HG02588 (cell line): ENCODE results near the gene UCP3.
"Not testable (repeated sequence)": the region's sequence is repeated elsewhere in the genome, so short reads cannot be mapped to it uniquely, and the experiment has no call there.

Experiments used
- ATAC-seq: cut with Tn5 transposase; IDR thresholded peaks from one replicate; pipeline ENCODE4 v1.9.1; 2021; ENCODE audit warnings: mild to moderate bottlenecking, moderate library complexity; ENCODE audit not compliant: unreplicated experiment

Gene UCP3

DNA sequence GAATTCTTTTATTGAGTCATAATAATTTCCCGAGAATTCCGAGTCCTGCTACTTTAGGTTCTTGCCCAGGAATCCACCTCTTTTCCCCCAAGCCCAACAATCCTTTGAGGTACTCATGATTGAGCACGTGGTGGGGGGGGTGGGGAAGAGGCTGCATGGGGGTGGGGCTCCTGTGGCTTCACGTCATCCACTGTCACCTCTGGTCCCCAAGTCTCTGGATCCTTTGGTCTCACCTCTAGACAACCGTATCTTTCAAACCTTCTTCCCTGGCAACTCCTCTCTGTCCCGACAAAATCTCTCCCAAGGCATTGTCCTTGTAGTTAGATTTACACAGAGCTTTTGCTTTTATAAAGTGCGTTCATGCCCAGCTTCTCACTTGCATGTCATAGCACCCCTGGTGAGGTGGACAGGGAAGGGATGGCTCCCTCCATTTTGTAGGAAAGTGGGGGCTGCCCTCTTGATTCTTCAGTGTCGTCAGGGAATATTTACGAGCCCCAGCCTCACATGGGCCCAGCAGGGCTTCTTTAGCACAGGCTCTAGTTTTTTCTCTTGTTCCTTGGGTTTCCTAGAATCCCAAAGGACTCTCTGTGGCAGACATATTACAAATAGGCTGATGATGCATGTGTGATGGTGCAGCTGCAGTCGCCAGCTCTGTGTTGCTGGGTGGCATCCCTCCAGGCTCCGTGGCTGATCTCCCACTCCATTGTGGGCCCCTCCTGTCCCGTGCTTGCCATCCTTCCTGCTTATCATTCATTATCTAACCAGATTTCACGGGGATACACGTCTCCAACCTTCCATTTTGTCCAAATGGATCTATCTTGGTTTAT is 8.4 kb downstream of the UCP3 start:
- no peak for ATAC-seq

DNA sequence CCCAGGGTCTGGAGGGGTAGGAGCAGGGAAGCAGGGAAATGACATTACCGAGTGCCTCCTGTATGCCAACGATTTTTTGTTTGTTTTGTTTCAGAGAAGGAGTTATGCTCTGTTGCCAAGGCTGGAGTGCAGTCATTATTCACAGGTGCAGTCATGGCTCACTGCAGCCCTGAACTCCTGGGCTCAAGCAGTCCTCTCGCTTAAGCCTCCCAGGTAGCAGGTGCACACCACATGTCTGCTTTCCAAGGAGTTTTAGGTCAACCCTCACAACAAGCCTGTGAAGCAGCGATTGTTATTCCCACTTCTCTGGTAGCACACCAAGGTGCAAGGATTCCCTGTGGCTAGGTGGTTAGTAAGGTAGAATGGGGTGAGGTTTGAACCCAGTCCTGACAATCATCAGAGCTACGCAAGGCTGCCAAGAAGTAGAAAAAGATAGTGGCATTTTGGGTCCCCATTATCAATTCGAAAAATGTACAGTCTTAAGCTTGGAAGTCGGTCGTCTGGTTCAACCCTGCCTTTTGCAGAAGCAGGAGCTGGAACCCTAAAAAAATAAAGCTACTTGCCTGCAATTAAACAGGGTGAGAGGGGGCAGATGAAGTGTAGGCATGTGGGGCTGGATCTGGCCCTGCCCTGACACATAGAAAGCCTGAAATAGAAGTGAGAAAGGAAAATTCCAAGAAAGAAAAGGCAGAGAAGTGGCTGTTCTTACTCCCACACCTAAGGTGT is 9.1 kb downstream of the UCP3 start:
- ATAC-seq, result no peak

DNA sequence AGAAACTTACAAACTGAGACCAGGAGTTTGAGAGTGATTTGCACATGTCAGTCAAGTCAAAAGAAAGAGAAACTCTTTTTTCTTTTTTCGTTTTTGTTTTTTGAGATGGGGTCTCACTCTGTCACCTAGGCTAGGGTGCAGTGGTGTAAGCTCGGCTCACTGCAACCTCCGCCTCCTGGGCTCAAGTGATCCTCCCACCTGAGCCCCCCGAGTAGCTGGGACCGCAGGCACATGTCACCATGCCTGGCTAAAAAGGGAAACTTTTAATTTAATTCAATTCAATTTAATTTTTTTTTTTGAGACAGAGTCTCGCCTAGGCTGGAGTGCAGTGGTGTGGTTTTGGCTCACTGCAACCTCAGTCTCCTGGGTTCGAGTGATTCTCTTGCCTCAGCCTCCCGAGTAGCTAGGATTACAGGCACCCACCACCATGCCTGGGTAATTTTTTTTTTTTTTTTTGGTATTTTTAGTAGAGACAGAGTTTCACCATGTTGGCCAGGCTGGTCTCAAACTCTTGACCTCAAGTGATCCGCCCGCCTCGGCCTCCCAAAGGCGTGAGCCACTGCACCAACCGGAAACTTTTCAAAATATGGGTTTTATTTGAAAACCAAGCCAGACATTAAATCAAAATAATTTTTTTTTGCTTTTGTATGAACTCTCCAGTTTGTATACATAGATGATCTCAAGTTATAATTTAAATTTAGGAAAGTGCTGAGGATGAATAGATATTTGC is 9.9 kb downstream of the UCP3 start:
- ATAC-seq, result no peak

DNA sequence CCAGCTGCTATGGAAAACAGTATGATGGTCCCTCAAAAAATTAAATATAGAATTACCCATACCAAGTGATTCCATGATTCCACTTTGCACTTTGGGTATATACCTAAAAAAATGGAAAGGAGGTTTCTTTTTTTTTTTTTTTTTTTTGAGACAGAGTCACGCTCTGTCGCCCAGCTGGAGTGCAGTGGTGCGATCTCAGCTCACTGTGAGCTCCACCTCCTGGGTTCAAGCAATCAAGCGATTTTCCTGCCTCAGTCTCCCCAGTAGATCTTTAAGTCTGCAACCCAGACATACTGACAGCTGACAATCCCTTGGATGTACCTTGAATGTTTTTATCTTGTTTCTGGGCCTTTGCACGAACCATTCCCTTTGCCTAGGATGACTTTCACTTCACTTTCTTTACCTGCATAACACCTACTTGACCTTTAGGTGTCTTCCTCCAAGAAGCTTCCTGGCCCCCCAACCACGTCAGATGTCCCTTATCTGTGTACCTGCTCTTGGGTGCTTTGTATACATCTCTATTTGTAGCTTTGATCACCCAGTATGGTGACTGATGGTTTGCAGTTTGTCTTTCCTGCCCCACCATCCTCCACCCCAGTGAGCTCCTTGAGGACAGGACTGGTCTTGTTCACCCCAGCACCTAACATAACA is 11.6 kb downstream of the UCP3 start:
- ATAC-seq, result no peak

DNA sequence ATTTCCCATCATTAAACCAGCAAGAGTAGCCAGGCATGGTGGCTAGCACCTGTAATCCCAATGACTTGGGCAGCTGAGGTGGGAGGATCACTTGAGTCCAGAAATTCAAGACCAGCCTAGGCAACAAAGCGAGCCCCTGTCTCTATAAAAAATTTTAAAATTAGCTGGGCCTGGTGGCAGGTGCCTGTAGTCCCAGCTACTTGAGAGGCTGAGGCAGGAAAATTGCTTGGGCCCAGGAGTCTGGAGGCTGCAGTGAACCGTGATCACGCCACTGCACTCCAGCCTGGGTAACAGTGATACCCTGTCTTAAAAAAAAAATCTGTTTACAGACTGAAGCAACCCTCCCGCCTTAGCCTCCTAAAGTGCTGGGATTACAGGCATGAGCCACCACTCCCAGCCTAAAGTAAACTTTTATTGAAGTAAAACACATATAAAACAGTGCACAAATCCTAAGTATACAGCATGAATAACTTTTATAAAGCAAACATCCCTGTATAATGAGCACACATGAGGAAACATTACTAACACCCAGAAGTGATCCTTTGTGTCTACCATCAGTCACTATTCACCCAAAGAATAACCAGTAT is 12.6 kb downstream of the UCP3 start:
- no peak for ATAC-seq

DNA sequence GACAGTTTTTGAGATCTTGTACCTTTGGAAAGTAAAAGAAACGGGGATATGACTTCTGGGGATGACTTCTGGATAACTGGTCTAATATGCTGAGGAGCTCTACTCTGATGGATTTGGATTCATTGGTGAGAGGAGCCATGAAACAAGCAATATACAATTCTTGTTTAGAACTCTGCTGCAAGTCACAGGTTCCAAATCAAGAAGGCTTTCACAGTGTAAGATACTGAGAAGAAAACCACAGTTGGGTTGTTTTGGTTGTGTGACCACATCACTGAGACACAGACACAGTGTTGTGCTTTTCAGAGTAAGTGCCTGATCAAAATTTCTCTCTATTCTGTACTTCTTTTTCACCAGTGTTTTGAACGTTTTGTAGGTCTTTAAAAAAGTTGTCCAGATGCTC is 13.2 kb downstream of the UCP3 start:
- no peak for ATAC-seq

DNA sequence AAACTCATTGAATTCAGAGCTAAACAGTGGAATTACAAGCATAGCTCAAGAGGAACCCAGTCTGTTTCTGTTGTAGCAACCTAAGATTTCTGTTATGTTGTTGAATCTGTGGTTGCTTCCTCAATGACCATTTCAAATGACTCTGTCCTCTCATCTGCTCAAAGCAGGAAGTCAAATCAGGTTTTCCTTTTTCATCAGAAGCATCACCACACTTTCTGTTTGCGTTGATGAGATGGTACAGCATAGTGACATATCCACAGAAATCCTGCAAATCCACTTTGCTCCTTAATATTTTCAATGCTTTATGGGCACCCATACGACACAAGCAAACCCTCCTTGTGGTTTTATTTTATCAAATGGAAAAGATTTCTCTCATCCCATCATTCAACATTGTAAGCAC is 13.6 kb downstream of the UCP3 start:
- ATAC-seq, result no peak

DNA sequence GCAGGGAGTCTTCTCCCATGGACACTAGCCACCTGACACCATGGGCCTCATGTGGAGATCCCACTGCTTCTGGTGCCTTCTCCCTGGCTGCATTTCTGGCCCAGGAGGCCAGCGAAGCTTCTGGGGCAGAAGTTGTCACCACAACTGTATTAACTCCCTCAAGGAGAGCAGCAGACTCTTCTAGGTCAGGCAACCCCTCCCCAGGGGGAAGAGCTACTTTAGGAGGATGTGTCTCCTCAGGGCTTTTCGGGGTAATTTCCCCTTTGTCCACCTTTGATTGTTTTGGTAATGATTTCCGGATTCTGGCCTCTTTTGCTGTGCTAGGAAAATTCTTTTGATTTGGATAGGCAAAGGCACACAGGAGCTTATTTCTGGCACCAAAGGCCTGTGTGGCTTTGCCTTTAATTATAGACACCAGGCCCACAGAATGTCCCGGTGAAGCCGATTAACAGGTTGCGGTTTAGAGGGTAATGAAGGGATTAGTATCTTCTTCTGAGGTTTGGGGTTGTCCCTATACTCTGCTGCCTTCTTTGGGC is 17.3 kb downstream of the UCP3 start:
- peak; percentile 43 for ATAC-seq

DNA sequence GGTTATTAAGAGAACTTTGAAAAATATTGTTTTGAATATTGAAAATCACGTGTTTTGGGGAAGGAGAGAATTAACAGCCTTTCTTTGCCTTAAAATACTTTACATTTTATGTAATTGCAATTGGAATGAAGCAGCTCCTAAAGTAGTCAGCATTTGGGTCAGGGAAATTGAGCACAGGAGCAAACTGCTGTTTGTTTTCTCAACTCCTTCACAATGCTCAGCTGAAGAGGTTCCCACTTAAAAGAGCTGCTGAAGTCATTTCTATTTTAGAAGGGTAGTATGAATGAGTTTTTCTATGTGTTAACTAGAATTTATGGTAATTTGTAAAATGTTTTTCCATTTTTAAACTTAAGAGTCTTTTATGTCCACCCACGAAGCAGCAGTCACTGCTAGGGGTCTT is 18.2 kb downstream of the UCP3 start:
- ATAC-seq, result no peak

DNA sequence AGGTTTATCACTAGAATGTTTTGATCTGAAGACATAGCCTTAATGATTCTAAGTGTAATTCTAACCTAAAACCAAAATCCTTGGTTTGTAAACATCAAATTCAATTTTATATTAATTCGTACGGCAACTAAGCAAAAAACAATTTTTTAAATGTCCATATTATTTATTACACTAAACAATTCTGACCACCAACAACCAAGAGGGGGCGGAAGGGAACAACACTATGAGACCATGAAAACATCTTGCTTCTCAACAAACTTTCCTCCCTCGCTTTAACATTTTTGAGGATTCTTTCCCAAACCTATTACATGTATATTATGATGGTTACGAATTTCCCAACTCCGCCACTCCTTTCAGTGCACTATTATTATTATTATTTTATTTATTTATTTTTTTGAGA is 19.7 kb downstream of the UCP3 start:
- ATAC-seq, result no peak

DNA sequence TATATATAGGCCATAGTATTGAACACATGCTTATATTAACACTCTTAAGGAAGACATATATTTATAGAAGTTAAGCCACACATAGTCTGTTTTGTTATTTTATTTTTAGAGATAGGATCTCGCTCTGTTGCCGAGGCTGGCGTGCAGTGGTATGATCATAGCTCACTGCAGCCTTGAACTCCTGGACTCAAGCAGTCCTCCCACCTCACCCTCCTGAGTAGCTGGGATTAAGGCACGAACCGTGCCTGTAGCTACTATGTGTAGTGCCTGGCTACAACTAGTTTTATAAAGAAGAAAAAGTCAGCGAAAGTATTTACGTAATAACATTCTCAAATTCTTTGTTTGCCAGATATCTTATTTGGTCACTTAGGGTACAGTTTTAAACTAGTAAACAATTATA is 20.7 kb downstream of the UCP3 start:
- no peak for ATAC-seq

DNA sequence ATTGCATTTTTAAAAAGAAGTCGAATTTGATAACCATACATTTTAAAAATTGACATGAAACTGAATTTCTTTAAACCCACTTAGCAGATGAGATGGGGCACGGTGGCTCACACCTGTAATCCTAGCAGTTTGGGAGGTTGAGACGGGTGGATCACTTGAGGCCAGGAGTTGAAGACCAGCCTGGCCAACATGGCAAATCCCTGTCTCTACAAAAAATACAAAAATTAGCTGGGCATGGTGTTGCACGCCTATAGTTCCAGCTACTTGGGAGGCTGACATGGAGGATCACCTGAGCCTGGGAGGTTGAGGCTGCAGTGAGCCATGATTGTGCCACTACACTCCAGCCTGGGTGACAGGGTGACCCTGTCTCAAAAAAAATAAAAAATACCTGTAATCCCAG is 23.2 kb downstream of the UCP3 start:
- not testable (repeated sequence) for ATAC-seq

DNA sequence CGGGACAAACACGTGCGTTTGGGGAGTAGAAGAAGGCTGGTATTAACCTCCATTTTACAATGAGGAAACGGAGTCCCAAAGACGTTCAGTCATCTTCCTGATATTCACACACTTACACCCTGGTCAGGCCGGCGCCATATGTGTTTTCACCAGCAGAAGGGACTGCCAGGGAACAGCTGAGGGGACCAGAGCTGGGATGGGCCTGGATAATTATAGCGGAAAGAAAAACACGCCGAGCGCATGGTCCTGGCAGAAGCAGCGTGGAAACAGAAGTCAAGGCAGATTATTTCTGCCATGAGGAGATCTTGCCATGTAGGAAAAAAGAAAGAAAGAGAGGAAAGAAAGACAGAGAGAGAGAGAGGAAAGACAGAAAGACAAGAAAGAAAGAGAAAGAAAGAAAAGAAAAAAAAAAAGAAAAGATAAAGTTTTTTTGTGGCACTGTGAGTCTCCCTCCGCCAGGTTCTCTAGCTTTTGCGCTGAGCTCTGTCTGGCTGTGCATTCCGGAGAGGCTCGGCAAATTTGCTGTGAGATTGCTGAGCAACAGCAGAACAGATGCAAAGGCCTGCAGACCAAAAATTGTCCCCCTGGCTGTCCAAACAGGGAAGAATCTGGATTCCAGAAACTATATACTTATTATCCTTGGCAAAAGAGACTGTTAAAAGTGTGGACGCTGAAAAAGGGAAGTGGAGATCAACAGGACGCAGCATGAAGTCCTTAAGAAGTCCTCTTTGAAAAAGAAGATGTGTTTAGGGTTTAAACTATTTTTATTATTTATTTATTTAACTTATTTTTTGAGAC is 24.9 kb downstream of the UCP3 start:
- ATAC-seq, result no peak

DNA sequence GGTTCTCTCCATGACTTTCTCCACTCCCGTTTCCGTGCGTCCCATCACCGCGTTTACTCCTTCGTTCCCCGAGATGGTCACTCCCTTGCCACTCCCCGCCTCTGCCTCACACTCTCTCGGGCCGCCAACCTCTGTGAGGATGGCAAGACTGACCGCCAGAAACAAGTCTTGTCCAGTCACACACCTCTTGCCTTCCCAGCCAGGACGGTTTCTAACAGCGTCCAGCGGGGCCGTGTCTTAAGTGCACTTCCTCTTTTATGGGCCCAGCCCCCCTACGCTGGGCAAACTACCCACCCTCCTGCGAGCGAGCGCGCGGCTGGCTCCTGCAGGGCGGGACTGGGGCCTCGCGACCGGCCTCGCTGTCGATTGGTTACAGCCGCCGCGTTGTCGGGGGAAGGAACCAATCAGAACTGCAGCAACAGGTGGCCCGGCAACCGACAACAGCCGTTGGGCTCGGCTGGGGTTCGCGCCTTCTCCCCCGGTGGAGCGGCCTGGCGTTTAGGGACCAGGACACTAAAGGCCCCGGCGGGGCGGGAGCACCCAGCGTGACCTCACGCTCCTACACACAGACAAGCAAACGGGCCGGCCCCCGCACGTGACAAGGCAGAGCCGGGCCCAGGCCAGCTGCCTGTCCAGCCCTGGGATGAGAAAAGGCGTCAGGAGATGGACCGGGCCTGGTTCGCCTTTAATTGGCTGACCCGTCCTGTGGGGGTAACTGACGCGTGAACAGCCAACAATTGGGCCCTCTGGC is 25.7 kb downstream of the UCP3 start:
- peak; percentile 68 for ATAC-seq

DNA sequence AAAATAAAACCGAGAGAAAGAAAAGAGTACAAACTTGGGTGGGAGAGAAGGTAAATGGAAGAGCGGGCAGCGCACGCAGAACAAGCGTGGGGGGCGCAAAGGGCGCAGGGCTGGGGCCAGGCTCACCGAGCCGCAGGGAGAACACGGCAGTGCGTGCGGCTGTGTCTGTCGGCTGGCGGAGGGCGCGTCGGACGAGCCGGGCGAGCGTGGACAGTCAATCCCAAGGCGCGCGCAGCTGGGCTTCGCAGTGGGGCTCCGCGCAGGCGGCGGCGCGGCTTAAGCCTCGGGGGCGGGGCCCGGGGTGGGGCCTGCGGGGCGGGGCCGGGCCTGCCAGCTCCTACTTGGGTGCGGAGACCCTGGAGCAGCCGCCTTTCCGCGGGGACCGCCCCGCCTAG is 26.3 kb downstream of the UCP3 start, which contains the start of gene UCP2:
Gene UCP2, minus strand, starts transcription at position 249 of the 395 bp plus-strand sequence. CDS start 4,465 bp downstream, outside the sequence.
- peak; percentile 52 for ATAC-seq

DNA sequence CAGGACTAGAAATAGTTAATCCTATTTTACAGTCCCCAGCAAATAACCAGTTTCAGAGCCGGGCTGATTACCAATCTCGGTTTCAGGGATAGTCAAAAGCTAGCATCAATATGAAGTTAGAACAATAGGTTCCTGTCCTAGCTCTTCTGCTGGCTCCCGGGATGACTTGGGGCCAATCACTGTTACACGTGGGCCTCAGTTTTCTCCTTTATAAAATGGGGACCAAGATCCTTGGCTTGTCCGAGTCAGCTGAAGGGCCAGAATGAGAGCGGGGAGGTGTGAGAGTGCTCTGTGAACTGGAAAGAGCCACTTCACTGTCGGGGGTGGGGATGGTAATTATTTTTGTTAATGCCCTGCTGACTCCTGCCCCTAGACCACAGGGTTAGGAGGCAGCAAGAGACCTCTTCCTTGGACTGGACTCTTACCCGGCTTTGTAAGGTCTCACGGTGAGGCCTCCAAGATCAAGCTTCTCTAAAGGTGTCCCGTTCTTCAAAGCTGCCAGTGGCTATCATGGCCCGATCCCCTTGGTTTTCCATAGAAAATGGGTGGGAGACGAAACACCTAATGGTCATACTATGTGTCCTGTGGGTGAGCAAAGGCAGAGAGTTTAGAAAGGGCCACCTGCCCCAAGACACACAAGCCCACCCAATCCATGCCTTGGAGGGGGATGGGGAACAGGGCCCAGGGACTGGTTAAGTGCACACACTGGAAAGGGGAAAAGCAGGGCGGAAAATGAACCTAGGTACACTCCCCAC is 27.7 kb downstream of the UCP3 start:
- ATAC-seq, result no peak

DNA sequence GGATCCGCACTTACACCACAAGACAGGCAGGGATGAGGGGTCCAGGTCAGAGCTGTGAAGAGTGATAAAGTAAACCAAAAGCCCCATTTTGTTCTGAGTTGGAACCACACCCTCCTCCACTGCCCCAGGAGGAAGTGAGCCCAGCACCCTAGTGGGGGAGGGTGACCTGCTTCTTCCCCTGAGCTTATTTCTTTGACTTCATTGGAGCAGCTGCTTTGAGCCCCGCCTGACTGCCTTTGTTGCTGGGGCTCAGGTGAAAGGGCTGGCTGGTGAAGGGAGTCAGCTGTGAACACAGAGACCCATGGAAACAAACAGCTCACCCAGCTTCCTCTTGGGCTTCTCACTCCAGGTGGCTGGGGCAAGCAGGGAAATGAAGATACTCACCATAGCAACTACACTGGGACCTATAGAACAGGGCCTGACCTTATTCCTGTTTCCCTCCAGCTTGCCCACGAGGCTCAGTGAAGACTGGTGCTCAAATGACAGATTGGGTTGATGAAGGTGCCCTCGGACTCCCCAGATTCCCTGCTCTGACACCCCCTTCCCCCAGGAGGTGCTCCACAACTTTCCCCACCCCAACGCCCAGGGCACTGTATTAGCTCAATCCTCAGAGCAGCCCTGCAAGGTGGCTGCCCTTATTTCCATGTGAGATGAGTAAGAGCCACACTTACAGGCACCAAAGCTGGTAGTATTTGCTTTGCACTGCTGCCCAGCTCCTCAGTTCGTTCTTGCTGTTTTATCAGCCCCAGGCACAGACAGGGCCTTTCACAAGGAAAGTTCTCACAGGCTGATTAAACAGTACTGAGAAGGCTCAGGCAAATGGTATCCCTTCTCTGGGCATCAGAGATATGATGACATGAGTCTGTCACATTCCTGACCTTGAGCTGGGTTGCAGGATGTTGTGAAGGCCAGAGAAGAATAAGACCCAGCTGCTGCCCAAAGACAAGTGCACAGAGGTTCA is 28.6 kb downstream of the UCP3 start:
- ATAC-seq, result peak; percentile 38
